H9 (cell line): ENCODE measurements around the gene RAB27A. TPM values are rescaled to one million over a fixed set of nuclear protein-coding genes. Genes with fewer than 3 reads are reported as not detected.
A peak's percentile ranks its signal among the peaks of the same experiment; 100 is the strongest.

ENCODE experiments used
- DNase-seq: peaks from one replicate; pipeline ENCODE4 v3.0.0-alpha.2; 2017
- H2AFZ ChIP-seq: one replicate; pipeline ENCODE4 v1.6.1; 2013; ENCODE audit warnings: mild to moderate bottlenecking, low read length, control low read depth, moderate library complexity
- H2AK5ac ChIP-seq: 2 replicates; pipeline ENCODE4 v1.6.1; 2013; ENCODE audit warnings: low read length, control low read depth, mixed read lengths; ENCODE audit not compliant: insufficient read length
- H2BK120ac ChIP-seq: one replicate; pipeline ENCODE4 v1.6.1; 2013; ENCODE audit warnings: low read depth, mild to moderate bottlenecking, low read length, control low read depth, inconsistent platforms; ENCODE audit not compliant: poor library complexity, severe bottlenecking
- H2BK12ac ChIP-seq: 2 replicates; pipeline ENCODE4 v1.6.1; 2013; ENCODE audit warnings: low read length, control low read depth, mixed read lengths, low read depth; ENCODE audit not compliant: insufficient read length
- H2BK15ac ChIP-seq: 2 replicates; pipeline ENCODE4 v1.6.1; 2013; ENCODE audit warnings: low read depth, low read length, control low read depth
- H2BK20ac ChIP-seq: one replicate; pipeline ENCODE4 v1.6.1; 2013; ENCODE audit warnings: low read depth, mild to moderate bottlenecking, low read length, control low read depth, inconsistent platforms; ENCODE audit not compliant: poor library complexity, severe bottlenecking
- H2BK5ac ChIP-seq: 2 replicates; pipeline ENCODE4 v1.6.1; 2013; ENCODE audit warnings: low read length, control low read depth, mixed read lengths; ENCODE audit not compliant: insufficient read length
- H3K14ac ChIP-seq: 2 replicates; pipeline ENCODE4 v1.6.1; 2013; ENCODE audit warnings: low read length, control low read depth; ENCODE audit not compliant: insufficient read depth
- H3K18ac ChIP-seq: 2 replicates; pipeline ENCODE4 v1.6.1; 2013; ENCODE audit warnings: low read depth, mild to moderate bottlenecking, mixed read lengths, low read length, control low read depth; ENCODE audit not compliant: insufficient read length
- H3K23ac ChIP-seq: 2 replicates; pipeline ENCODE4 v1.6.1; 2013; ENCODE audit warnings: low read length, control low read depth, mixed read lengths, low read depth; ENCODE audit not compliant: insufficient read length
- H3K23me2 ChIP-seq: 2 replicates; pipeline ENCODE4 v1.6.1; 2013; ENCODE audit warnings: low read depth, mild to moderate bottlenecking, mixed read lengths, low read length, control low read depth; ENCODE audit not compliant: insufficient read length, poor library complexity, severe bottlenecking
- H3K27ac ChIP-seq: 2 replicates; pipeline ENCODE4 v1.5.1; 2013; ENCODE audit warnings: low read length, control low read depth, mixed read lengths, low read depth; ENCODE audit not compliant: insufficient read length
- H3K27me3 ChIP-seq: 2 replicates; pipeline ENCODE4 v1.6.1; 2013; ENCODE audit warnings: low read length, control low read depth, inconsistent platforms; ENCODE audit not compliant: insufficient read depth
- H3K4ac ChIP-seq: 2 replicates; pipeline ENCODE4 v1.6.1; 2013; ENCODE audit warnings: low read depth, mild to moderate bottlenecking, control low read depth, inconsistent platforms, low read length, moderate library complexity
- H3K4me1 ChIP-seq: 2 replicates; pipeline ENCODE4 v1.6.1; 2013; ENCODE audit warnings: low read length, control low read depth, inconsistent platforms; ENCODE audit not compliant: insufficient read depth
- H3K4me2 ChIP-seq: 2 replicates; pipeline ENCODE4 v1.6.1; 2013; ENCODE audit warnings: low read length, control low read depth, mixed read lengths; ENCODE audit not compliant: insufficient read length, insufficient read depth
- H3K56ac ChIP-seq: 2 replicates; pipeline ENCODE4 v1.6.1; 2013; ENCODE audit warnings: low read depth, mild to moderate bottlenecking, mixed read lengths, low read length, control low read depth; ENCODE audit not compliant: insufficient read length
- H3K79me1 ChIP-seq: 2 replicates; pipeline ENCODE4 v1.6.1; 2013; ENCODE audit warnings: low read depth, mild to moderate bottlenecking, moderate library complexity, low read length, control low read depth, inconsistent platforms; ENCODE audit not compliant: insufficient read depth, poor library complexity, severe bottlenecking
- H3K79me2 ChIP-seq: 2 replicates; pipeline ENCODE4 v1.6.1; 2013; ENCODE audit warnings: low read length, control low read depth, inconsistent platforms; ENCODE audit not compliant: insufficient read depth
- H3K9ac ChIP-seq: 2 replicates; pipeline ENCODE4 v1.6.1; 2013; ENCODE audit warnings: low read length, control low read depth, mixed read lengths; ENCODE audit not compliant: insufficient read length; ENCODE audit errors: extremely low read depth
- H3K9me3 ChIP-seq: one replicate; pipeline ENCODE4 v1.6.1; 2013; ENCODE audit warnings: low read depth, low read length, inconsistent platforms; ENCODE audit not compliant: control insufficient read depth
- H3T11ph ChIP-seq: one replicate; pipeline ENCODE4 v1.6.1; 2013; ENCODE audit warnings: mild to moderate bottlenecking, low read length, control low read depth, inconsistent platforms
- H4K20me1 ChIP-seq: one replicate; pipeline ENCODE4 v1.6.1; 2013; ENCODE audit not compliant: control insufficient read depth, insufficient read length, insufficient read depth
- H4K5ac ChIP-seq: 2 replicates; pipeline ENCODE4 v1.6.1; 2013; ENCODE audit warnings: low read depth, mild to moderate bottlenecking, mixed read lengths, low read length, control low read depth; ENCODE audit not compliant: insufficient read length
- H4K8ac ChIP-seq: replicated peaks from 2 replicates; pipeline ENCODE4 v1.6.1; 2013; ENCODE audit warnings: low read length, control low read depth, mixed read lengths, low read depth; ENCODE audit not compliant: insufficient read length
- H4K91ac ChIP-seq: 2 replicates; pipeline ENCODE4 v1.6.1; 2013; ENCODE audit warnings: low read depth, mild to moderate bottlenecking, moderate library complexity, mixed read lengths, low read length, control low read depth; ENCODE audit not compliant: insufficient read length
- H3K27ac Mint-ChIP-seq, 3 experiments: 2 replicates in 2 of 3; 3 replicates in 1 of 3; pipeline ENCODE4 v1.8.0; 2020 to 2021; ENCODE audit warnings: mixed read lengths in 3 of 3, mild to moderate bottlenecking in 1 of 3, moderate library complexity in 1 of 3
- H3K27me3 Mint-ChIP-seq: 2 replicates; pipeline ENCODE4 v1.8.0; 2021; ENCODE audit warnings: low read depth, mild to moderate bottlenecking, moderate library complexity, mixed read lengths
- H3K36me3 Mint-ChIP-seq, 3 experiments: 2 replicates in 2 of 3; 3 replicates in 1 of 3; pipeline ENCODE4 v1.8.0; 2020 to 2021; ENCODE audit warnings: low read depth in 3 of 3, mixed read lengths in 3 of 3; ENCODE audit not compliant: insufficient read depth in 1 of 3
- H3K4me1 Mint-ChIP-seq, 2 experiments: 2 replicates each; pipeline ENCODE4 v1.8.0; 2020; ENCODE audit warnings: mixed read lengths in 2 of 2
- H3K4me3 Mint-ChIP-seq, 2 experiments: 2 replicates in 1 of 2; 3 replicates in 1 of 2; pipeline ENCODE4 v1.8.0; 2020 to 2021; ENCODE audit warnings: mild to moderate bottlenecking in 2 of 2, mixed read lengths in 2 of 2, moderate library complexity in 1 of 2
- H3K9me3 Mint-ChIP-seq, 2 experiments: 2 replicates in 1 of 2; 3 replicates in 1 of 2; pipeline ENCODE4 v1.8.0; 2020; ENCODE audit warnings: mild to moderate bottlenecking in 2 of 2, mixed read lengths in 2 of 2, moderate library complexity in 1 of 2
- CTCF ChIP-seq: fragments of 200-600 bp; sonication (generic); conservative IDR thresholded peaks from 3 replicates; pipeline ENCODE4 v1.8.0; 2021; ENCODE audit warnings: antibody characterized with exemption, mild to moderate bottlenecking
- WGBS: extraction: QIAGEN DNeasy Blood & Tissue Kit; methylation state at CpG from one replicate; pipeline ENCODE4 v1.1.7; 2013; ENCODE audit warnings: missing lambda C conversion rate, low lambda C conversion rate, mixed read lengths; ENCODE audit not compliant: insufficient read length; ENCODE audit errors: extremely low coverage; 5-methylcytosine and 5-hydroxymethylcytosine counted together
- total RNA-seq: library from RNA; stranded (reverse); gene quantifications from 2 replicates; pipeline ENCODE4 v1.2.1, GENCODE V29; 2021

RAB27A gene
- total RNA-seq, 1 experiment from 2014 or later, result 6.8 TPM

- H2AFZ ChIP-seq, result peak within 1 kb of the TSS; percentile 82
Observed at GRCh38 chr15:55318588-55319494, 29.2 kb upstream of the RAB27A start, which contains the start of the genes PIGB and PIGBOS1. Gene PIGB (plus strand): TSS chr15:55319222. CDS start chr15:55319251, 29 bp downstream. Gene PIGBOS1 (minus strand): TSS chr15:55319123. CDS start chr15:55317792, 1,331 bp downstream.

More at GRCh38 chr15:55318588-55319494, 29.2 kb upstream of the RAB27A start, which contains the start of the genes PIGB and PIGBOS1:
- Histone ChIP-seq H3K56ac (no peak within 1 kb of the TSS), H3K18ac (peak within 1 kb of the TSS; percentile 87), H3K79me1 (no peaks in the 10 kb centered on the region), H3K4ac (no peak within 1 kb of the TSS), H4K5ac (no peak within 1 kb of the TSS), H3K4me1 (no peaks in the 10 kb centered on the region; the same call in 1 of the 2 replicates), H3K79me2 (no peaks in the 10 kb centered on the region), H2BK20ac (no peak within 1 kb of the TSS), H3K23me2 (peaks cover 4% of the 10 kb centered on the region), H3K27me3 (no peaks in the 10 kb centered on the region), H3T11ph (no peak within 1 kb of the TSS), H2AK5ac (no peak within 1 kb of the TSS), H3K27ac (peak within 1 kb of the TSS; percentile 48), H3K9me3 (no peaks in the 10 kb centered on the region), H2BK5ac (no peak within 1 kb of the TSS), H4K20me1 (no peaks in the 10 kb centered on the region), H3K23ac (no peak within 1 kb of the TSS), H3K9ac (peak within 1 kb of the TSS; percentile 49), H2BK120ac (no peak within 1 kb of the TSS), H3K14ac (peak within 1 kb of the TSS; percentile 87), H4K8ac (no peak within 1 kb of the TSS), H2BK15ac (no peak within 1 kb of the TSS), H3K4me2 (peak within 1 kb of the TSS; percentile 64), H2BK12ac (no peak within 1 kb of the TSS), H4K91ac (no peak within 1 kb of the TSS)
- H3K9me3 Mint-ChIP-seq, result no peaks in the 10 kb centered on the region
- 0 out of 3 replicates have a peak, but pooled peaks have one; percentile 20 for TF ChIP-seq CTCF
- H3K4me1 Mint-ChIP-seq, result peaks cover 25 to 29% of the 10 kb centered on the region in 2 experiments
- peak; percentile 85 for DNase-seq
- H3K36me3 Mint-ChIP-seq, result peaks cover 0 to 7% (median 3%) of the 10 kb centered on the region in 3 experiments; a peak in 5 of 7 replicates
- peak within 1 kb of the TSS; percentile 91 to 98 for H3K4me3 Mint-ChIP-seq
- 100% methylated on average over 4 of the region's 49 CpGs for WGBS
- H3K27ac Mint-ChIP-seq, result peak within 1 kb of the TSS; percentile 89 to 99 (median 96)
- H3K27me3 Mint-ChIP-seq, result no peaks in the 10 kb centered on the region
